ENCODE measurements around the gene SLX9.

The SLX9 gene

GRCh38 chr21:44935533-44935927 lies 4.3 kb upstream of the SLX9 start:
- Histone ChIP-seq H3K27ac (ENCODE audit: low read depth, low read length) (no peak overlapping the region), H3K36me3 (ENCODE audit: control insufficient read depth, low read length) (no peaks in the 10 kb centered on the region; the same call in 1 of the 2 replicates), H3K4me3 (ENCODE audit: low read length) (no peak overlapping the region), H3K4me1 (ENCODE audit: control insufficient read depth, low read length) (peaks cover 35% of the 10 kb centered on the region), H3K9me2 (replicated peaks; ENCODE audit: control insufficient read depth, low read length) (no peaks in the 10 kb centered on the region), H3F3A (ENCODE audit: control insufficient read depth, insufficient read depth) (peaks cover 16% of the 10 kb centered on the region), H3K79me2 (ENCODE audit: control insufficient read depth, low read length) (peaks cover 6% of the 10 kb centered on the region), H4K20me1 (ENCODE audit: control insufficient read depth, insufficient read depth, low read depth, low read length) (peaks cover 6% of the 10 kb centered on the region; the same call in 1 of the 2 replicates), H3K9me3 (ENCODE audit: control insufficient read depth, insufficient read depth, low read length) (no peaks in the 10 kb centered on the region), H3K4me2 (ENCODE audit: low read length) (no peak overlapping the region), H3K27me3 (ENCODE audit: control insufficient read depth, low read length) (peaks cover 78% of the 10 kb centered on the region)
- TF ChIP-seq EZH2phosphoT487 (IDR thresholded peaks at IDR 0.05; ENCODE audit: borderline replicate concordance, low read length): no peak
- no peak for TF ChIP-seq CTCF (IDR thresholded peaks at IDR 0.05; ENCODE audit: low read depth, low read length, poor library complexity, severe bottlenecking)

- H3K4me3 ChIP-seq (ENCODE audit: low read length): peak overlapping the region; percentile 81
- TF ChIP-seq EZH2phosphoT487 (IDR thresholded peaks at IDR 0.05; ENCODE audit: borderline replicate concordance, low read length): no peak
- TF ChIP-seq CTCF (IDR thresholded peaks at IDR 0.05; ENCODE audit: low read depth, low read length, poor library complexity, severe bottlenecking): no peak
- H3K27ac ChIP-seq (ENCODE audit: low read depth, low read length): no peak overlapping the region
Observed at GRCh38 chr21:44938772-44939531, 877 bp upstream of the SLX9 start.

GRCh38 chr21:44940116-44940631 lies 345 bp downstream of the SLX9 start:
- peak overlapping the region; percentile 81 for H3K4me3 ChIP-seq (ENCODE audit: low read length)
- H3K4me1 ChIP-seq (ENCODE audit: control insufficient read depth, low read length): peaks cover 24% of the 10 kb centered on the region
- peaks cover 15% of the 10 kb centered on the region for H4K20me1 ChIP-seq (ENCODE audit: control insufficient read depth, insufficient read depth, low read depth, low read length)
- no peaks in the 10 kb centered on the region for H3K9me3 ChIP-seq (ENCODE audit: control insufficient read depth, insufficient read depth, low read length)
- H3K4me2 ChIP-seq (ENCODE audit: low read length): peak overlapping the region; percentile 71
- peak; percentile 9 for TF ChIP-seq CTCF (IDR thresholded peaks at IDR 0.05; ENCODE audit: low read depth, low read length, poor library complexity, severe bottlenecking)
- no peak for TF ChIP-seq EZH2phosphoT487 (IDR thresholded peaks at IDR 0.05; ENCODE audit: borderline replicate concordance, low read length)
- H3K36me3 ChIP-seq (ENCODE audit: control insufficient read depth, low read length): peaks cover 34% of the 10 kb centered on the region
- peaks cover 48% of the 10 kb centered on the region for H3K79me2 ChIP-seq (ENCODE audit: control insufficient read depth, low read length)
- H3K27me3 ChIP-seq (ENCODE audit: control insufficient read depth, low read length): peaks cover 33% of the 10 kb centered on the region
- H3K27ac ChIP-seq (ENCODE audit: low read depth, low read length): no peak overlapping the region
- peaks cover 6% of the 10 kb centered on the region for H3F3A ChIP-seq (ENCODE audit: control insufficient read depth, insufficient read depth)
- H3K9me2 ChIP-seq (replicated peaks; ENCODE audit: control insufficient read depth, low read length): no peaks in the 10 kb centered on the region

More at GRCh38 chr21:44938772-44939531, 877 bp upstream of the SLX9 start:
- Histone ChIP-seq H3K36me3 (ENCODE audit: control insufficient read depth, low read length) (peaks cover 24% of the 10 kb centered on the region), H3K4me1 (ENCODE audit: control insufficient read depth, low read length) (peaks cover 24% of the 10 kb centered on the region), H3F3A (ENCODE audit: control insufficient read depth, insufficient read depth) (peaks cover 6% of the 10 kb centered on the region), H3K79me2 (ENCODE audit: control insufficient read depth, low read length) (peaks cover 40% of the 10 kb centered on the region), H4K20me1 (ENCODE audit: control insufficient read depth, insufficient read depth, low read depth, low read length) (peaks cover 15% of the 10 kb centered on the region), H3K9me2 (replicated peaks; ENCODE audit: control insufficient read depth, low read length) (no peaks in the 10 kb centered on the region), H3K4me2 (ENCODE audit: low read length) (peak overlapping the region; percentile 71), H3K9me3 (ENCODE audit: control insufficient read depth, insufficient read depth, low read length) (no peaks in the 10 kb centered on the region), H3K27me3 (ENCODE audit: control insufficient read depth, low read length) (peaks cover 46% of the 10 kb centered on the region)
